Liver (tissue), 9 donors: ENCODE results near the gene CDK5R1. TPM values are rescaled to one million over a fixed set of nuclear protein-coding genes. Genes with fewer than 3 reads are reported as not detected.

ENCODE experiments used
- DNase-seq: peaks from one replicate; pipeline ENCODE4 v3.0.0-alpha.2; 2017; ENCODE audit warnings: low spot score
- H3K27ac ChIP-seq, 2 donors: one replicate each; pipeline ENCODE4 v1.7.0; 2013; ENCODE audit warnings: inconsistent platforms in 2 of 2, low read length in 2 of 2, control low read depth in 1 of 2, low read depth in 1 of 2, mild to moderate bottlenecking in 1 of 2
- H3K27me3 ChIP-seq, 4 donors: one replicate each; pipeline versions ENCODE4 v1.6.1 to v1.7.0; 2013; ENCODE audit warnings: low read length in 3 of 4, inconsistent platforms in 1 of 4, mild to moderate bottlenecking in 1 of 4, moderate library complexity in 1 of 4; ENCODE audit not compliant: control insufficient read depth in 4 of 4, insufficient read depth in 4 of 4
- H3K36me3 ChIP-seq, 4 donors: one replicate each; pipeline versions ENCODE4 v1.6.1 to v1.7.0; 2013; ENCODE audit warnings: low read length in 3 of 4, mild to moderate bottlenecking in 3 of 4, low read depth in 1 of 4, moderate library complexity in 1 of 4; ENCODE audit not compliant: control insufficient read depth in 4 of 4, insufficient read depth in 3 of 4
- H3K4me1 ChIP-seq, 4 donors: one replicate each; pipeline versions ENCODE4 v1.6.1 to v1.7.0; 2013; ENCODE audit warnings: low read length in 3 of 4, mild to moderate bottlenecking in 3 of 4, moderate library complexity in 1 of 4; ENCODE audit not compliant: control insufficient read depth in 4 of 4, insufficient read depth in 4 of 4
- H3K4me3 ChIP-seq, 3 donors: one replicate each; pipeline versions ENCODE4 v1.6.1 to v1.7.0; 2013; ENCODE audit warnings: low read length in 3 of 3, control low read depth in 1 of 3, low read depth in 1 of 3, mild to moderate bottlenecking in 1 of 3
- H3K9ac ChIP-seq, 2 donors: one replicate each; pipeline ENCODE4 v1.7.0; 2013; ENCODE audit warnings: low read length in 2 of 2, mild to moderate bottlenecking in 2 of 2, moderate library complexity in 2 of 2, control low read depth in 1 of 2, low read depth in 1 of 2
- H3K9me3 ChIP-seq, 4 donors: one replicate each; pipeline versions ENCODE4 v1.6.1 to v1.7.0; 2013; ENCODE audit warnings: low read length in 3 of 4; ENCODE audit not compliant: control insufficient read depth in 4 of 4
- EGR1 ChIP-seq, 2 donors: IDR thresholded peaks; 2 replicates each; pipeline ENCODE4 v1.6.1; 2016 to 2018; ENCODE audit warnings: antibody characterized with exemption in 2 of 2, low read depth in 2 of 2
- FOXA1 ChIP-seq: IDR thresholded peaks from 2 replicates; pipeline ENCODE4 v1.6.1; 2016; ENCODE audit warnings: antibody characterized with exemption
- FOXA2 ChIP-seq: IDR thresholded peaks from 2 replicates; pipeline ENCODE4 v1.6.1; 2016; ENCODE audit warnings: antibody characterized with exemption
- GABPA ChIP-seq, 2 donors: IDR thresholded peaks in 1 of 2; conservative IDR thresholded peaks in 1 of 2; 2 replicates each; pipeline ENCODE4 v1.6.1; 2016; ENCODE audit warnings: antibody characterized with exemption in 2 of 2, mild to moderate bottlenecking in 1 of 2, moderate library complexity in 1 of 2
- HNF4A ChIP-seq, 2 donors: conservative IDR thresholded peaks; 2 replicates each; pipeline ENCODE4 v1.6.1; 2016; ENCODE audit warnings: antibody characterized with exemption in 2 of 2, mild to moderate bottlenecking in 2 of 2
- HNF4G ChIP-seq: IDR thresholded peaks from 2 replicates; pipeline ENCODE4 v1.6.1; 2016; ENCODE audit warnings: antibody characterized with exemption
- JUND ChIP-seq, 2 donors: IDR thresholded peaks; 2 replicates each; pipeline ENCODE4 v1.6.1; 2016; ENCODE audit warnings: antibody characterized with exemption in 2 of 2
- NR2F2 ChIP-seq: IDR thresholded peaks from 2 replicates; pipeline ENCODE4 v1.6.1; 2016; ENCODE audit warnings: antibody characterized with exemption
- RAD21 ChIP-seq, 2 donors: IDR thresholded peaks; 2 replicates each; pipeline ENCODE4 v1.6.1; 2016; ENCODE audit warnings: antibody characterized with exemption in 2 of 2, mild to moderate bottlenecking in 2 of 2
- RXRA ChIP-seq, 2 donors: IDR thresholded peaks; 2 replicates each; pipeline ENCODE4 v1.6.1; 2017 to 2018; ENCODE audit warnings: antibody characterized with exemption in 2 of 2, mild to moderate bottlenecking in 1 of 2
- SP1 ChIP-seq: IDR thresholded peaks from 2 replicates; pipeline ENCODE4 v1.6.1; 2018; ENCODE audit warnings: antibody characterized with exemption, mild to moderate bottlenecking
- TAF1 ChIP-seq: conservative IDR thresholded peaks from 2 replicates; pipeline ENCODE4 v1.6.1; 2016; ENCODE audit warnings: antibody characterized with exemption, mild to moderate bottlenecking
- YY1 ChIP-seq: IDR thresholded peaks from 2 replicates; pipeline ENCODE4 v1.6.1; 2016; ENCODE audit warnings: antibody characterized with exemption, mild to moderate bottlenecking
- WGBS: extraction: QIAGEN DNeasy Blood & Tissue Kit; methylation state at CpG from one replicate; pipeline ENCODE4 v1.1.7; 2013; 5-methylcytosine and 5-hydroxymethylcytosine counted together
- polyA plus RNA-seq, 2 donors: library from polyadenylated mRNA; stranded (reverse) in 1 of 2; unstranded in 1 of 2; fragments of 200-250 nt in 1 of 2; fragments of >200 nt in 1 of 2; fragmentation: Nextera tagmentation in 1 of 2; extraction: Ambion mirVana in 1 of 2; gene quantifications; one replicate each; pipeline versions ENCODE4 v1.2.1 to v1.2.3, GENCODE V29; 2013 to 2015
- total RNA-seq, 2 donors: library from RNA; depleted of rRNA; stranded (reverse); fragments of >200 nt; gene quantifications; one replicate each; pipeline ENCODE4 v1.2.3, GENCODE V29; 2014
- TF ChIP-seq, protein P1 (sequence below): IDR thresholded peaks from 2 replicates; pipeline ENCODE4 v1.6.1; 2016; ENCODE audit warnings: antibody characterized with exemption, mild to moderate bottlenecking
- TF ChIP-seq, protein P2 (sequence below): IDR thresholded peaks from 2 replicates; pipeline ENCODE4 v1.6.1; 2016; ENCODE audit warnings: antibody characterized with exemption
- TF ChIP-seq, protein P3 (sequence below): IDR thresholded peaks from 2 replicates; pipeline ENCODE4 v1.6.1; 2016; ENCODE audit warnings: antibody characterized with exemption
- TF ChIP-seq, protein P4 (sequence below): IDR thresholded peaks from 2 replicates; pipeline ENCODE4 v1.6.1; 2016; ENCODE audit warnings: antibody characterized with exemption
- TF ChIP-seq, protein P5 (sequence below): fragments of 150-350 bp; IDR thresholded peaks from 2 replicates; pipeline ENCODE4 v1.5.1; 2017; ENCODE audit warnings: improper control_type of control experiment, low read depth, low read length; ENCODE audit not compliant: missing input control
- donor health status: healthy.
- donor health status: healthy.
- donor health status: healthy.
- donor health status: healthy.
- donor health status: healthy.

The CDK5R1 gene
- total and polyA plus RNA-seq, 4 donors = 0.08 to 0.93 (median 0.64) TPM

DNA sequence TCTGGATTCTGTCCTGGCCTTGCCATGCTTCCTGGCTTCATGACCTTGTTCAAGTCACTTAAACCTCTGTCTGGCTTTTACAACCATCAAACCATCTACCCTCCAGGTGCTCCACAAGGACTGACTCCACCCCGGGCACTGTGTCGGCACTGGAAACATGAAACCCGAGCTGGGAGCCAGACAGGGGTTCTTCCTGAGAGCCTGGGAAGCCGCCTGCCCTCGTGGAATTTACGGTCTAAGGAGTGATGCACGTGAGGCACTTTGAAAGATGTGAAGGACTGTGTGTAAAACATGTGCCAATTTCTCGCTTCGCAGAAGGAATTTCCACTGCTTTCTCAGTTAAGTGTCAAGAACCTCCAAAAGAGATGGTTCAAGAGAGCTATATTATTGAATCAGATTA lies 11.6 kb downstream of the CDK5R1 start:
- no peak overlapping the region for H3K4me3 ChIP-seq
- TF ChIP-seq EGR1 (IDR thresholded peaks at IDR 0.05; ENCODE audit: low read depth in 2 of 2) (no peak), NR2F2 (no peak), RAD21 (IDR thresholded peaks at IDR 0.05) (no peak), TAF1 (no peak), YY1 (no peak), JUND (IDR thresholded peaks at IDR 0.05) (no peak), FOXA1 (no peak), SP1 (no peak), HNF4A (conservative IDR thresholded peaks at IDR 0.05) (no peak), RXRA (IDR thresholded peaks at IDR 0.05) (no peak), GABPA (IDR thresholded peaks at IDR 0.05 in 1 of 2, conservative IDR thresholded peaks at IDR 0.05 in 1 of 2) (no peak), HNF4G (no peak), FOXA2 (no peak)
- TF ChIP-seq, protein P1, sequence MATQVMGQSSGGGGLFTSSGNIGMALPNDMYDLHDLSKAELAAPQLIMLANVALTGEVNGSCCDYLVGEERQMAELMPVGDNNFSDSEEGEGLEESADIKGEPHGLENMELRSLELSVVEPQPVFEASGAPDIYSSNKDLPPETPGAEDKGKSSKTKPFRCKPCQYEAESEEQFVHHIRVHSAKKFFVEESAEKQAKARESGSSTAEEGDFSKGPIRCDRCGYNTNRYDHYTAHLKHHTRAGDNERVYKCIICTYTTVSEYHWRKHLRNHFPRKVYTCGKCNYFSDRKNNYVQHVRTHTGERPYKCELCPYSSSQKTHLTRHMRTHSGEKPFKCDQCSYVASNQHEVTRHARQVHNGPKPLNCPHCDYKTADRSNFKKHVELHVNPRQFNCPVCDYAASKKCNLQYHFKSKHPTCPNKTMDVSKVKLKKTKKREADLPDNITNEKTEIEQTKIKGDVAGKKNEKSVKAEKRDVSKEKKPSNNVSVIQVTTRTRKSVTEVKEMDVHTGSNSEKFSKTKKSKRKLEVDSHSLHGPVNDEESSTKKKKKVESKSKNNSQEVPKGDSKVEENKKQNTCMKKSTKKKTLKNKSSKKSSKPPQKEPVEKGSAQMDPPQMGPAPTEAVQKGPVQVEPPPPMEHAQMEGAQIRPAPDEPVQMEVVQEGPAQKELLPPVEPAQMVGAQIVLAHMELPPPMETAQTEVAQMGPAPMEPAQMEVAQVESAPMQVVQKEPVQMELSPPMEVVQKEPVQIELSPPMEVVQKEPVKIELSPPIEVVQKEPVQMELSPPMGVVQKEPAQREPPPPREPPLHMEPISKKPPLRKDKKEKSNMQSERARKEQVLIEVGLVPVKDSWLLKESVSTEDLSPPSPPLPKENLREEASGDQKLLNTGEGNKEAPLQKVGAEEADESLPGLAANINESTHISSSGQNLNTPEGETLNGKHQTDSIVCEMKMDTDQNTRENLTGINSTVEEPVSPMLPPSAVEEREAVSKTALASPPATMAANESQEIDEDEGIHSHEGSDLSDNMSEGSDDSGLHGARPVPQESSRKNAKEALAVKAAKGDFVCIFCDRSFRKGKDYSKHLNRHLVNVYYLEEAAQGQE = no peak
- TF ChIP-seq, protein P2, sequence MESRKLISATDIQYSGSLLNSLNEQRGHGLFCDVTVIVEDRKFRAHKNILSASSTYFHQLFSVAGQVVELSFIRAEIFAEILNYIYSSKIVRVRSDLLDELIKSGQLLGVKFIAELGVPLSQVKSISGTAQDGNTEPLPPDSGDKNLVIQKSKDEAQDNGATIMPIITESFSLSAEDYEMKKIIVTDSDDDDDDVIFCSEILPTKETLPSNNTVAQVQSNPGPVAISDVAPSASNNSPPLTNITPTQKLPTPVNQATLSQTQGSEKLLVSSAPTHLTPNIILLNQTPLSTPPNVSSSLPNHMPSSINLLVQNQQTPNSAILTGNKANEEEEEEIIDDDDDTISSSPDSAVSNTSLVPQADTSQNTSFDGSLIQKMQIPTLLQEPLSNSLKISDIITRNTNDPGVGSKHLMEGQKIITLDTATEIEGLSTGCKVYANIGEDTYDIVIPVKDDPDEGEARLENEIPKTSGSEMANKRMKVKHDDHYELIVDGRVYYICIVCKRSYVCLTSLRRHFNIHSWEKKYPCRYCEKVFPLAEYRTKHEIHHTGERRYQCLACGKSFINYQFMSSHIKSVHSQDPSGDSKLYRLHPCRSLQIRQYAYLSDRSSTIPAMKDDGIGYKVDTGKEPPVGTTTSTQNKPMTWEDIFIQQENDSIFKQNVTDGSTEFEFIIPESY = no peak
- TF ChIP-seq, protein P3, sequence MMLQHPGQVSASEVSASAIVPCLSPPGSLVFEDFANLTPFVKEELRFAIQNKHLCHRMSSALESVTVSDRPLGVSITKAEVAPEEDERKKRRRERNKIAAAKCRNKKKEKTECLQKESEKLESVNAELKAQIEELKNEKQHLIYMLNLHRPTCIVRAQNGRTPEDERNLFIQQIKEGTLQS = no peak
- TF ChIP-seq, protein P4, sequence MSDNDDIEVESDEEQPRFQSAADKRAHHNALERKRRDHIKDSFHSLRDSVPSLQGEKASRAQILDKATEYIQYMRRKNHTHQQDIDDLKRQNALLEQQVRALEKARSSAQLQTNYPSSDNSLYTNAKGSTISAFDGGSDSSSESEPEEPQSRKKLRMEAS = no peak
- TF ChIP-seq, protein P5, sequence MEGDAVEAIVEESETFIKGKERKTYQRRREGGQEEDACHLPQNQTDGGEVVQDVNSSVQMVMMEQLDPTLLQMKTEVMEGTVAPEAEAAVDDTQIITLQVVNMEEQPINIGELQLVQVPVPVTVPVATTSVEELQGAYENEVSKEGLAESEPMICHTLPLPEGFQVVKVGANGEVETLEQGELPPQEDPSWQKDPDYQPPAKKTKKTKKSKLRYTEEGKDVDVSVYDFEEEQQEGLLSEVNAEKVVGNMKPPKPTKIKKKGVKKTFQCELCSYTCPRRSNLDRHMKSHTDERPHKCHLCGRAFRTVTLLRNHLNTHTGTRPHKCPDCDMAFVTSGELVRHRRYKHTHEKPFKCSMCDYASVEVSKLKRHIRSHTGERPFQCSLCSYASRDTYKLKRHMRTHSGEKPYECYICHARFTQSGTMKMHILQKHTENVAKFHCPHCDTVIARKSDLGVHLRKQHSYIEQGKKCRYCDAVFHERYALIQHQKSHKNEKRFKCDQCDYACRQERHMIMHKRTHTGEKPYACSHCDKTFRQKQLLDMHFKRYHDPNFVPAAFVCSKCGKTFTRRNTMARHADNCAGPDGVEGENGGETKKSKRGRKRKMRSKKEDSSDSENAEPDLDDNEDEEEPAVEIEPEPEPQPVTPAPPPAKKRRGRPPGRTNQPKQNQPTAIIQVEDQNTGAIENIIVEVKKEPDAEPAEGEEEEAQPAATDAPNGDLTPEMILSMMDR = no peak
- H3K27ac ChIP-seq = no peak overlapping the region
- H3K9me3 ChIP-seq = no peaks in the 10 kb centered on the region
- 91% methylated on average over 9 of the region's 9 CpGs for WGBS
- DNase-seq = no peak
- no peaks in the 10 kb centered on the region for H3K27me3 ChIP-seq
- no peaks in the 10 kb centered on the region for H3K36me3 ChIP-seq
- H3K4me1 ChIP-seq = peaks cover 0 to 6% (median 1%) of the 10 kb centered on the region in 4 donors
- no peak overlapping the region for H3K9ac ChIP-seq
